Measurements from ENCODE around the gene PNLIPRP1.

The PNLIPRP1 gene

DNA sequence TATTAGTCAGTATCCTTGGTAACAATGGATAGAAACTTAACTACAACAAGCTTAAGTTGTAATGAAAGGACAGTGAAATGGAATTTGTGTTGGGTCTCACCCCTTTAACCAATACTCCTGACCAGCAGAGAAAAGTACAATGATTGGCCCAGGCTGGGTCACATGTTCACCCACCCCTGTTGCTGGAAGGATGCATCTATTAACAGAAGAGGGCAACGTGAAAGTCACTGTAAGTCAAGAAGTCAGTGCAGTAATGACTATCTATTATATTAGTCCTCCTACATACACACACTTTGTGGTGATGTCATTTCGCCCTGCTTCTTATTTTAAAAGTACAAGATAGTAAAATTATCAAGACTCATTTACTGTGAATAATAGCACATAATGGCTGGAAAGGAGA lies 46.2 kb downstream of the PNLIPRP1 start:
- no peak for ATAC-seq
- TF ChIP-seq ZFP3 (CRISPR knock-in tag; IDR thresholded peaks at IDR 0.05) (no peak), SNAI2 (CRISPR knock-in tag; IDR thresholded peaks at IDR 0.05) (no peak)

DNA sequence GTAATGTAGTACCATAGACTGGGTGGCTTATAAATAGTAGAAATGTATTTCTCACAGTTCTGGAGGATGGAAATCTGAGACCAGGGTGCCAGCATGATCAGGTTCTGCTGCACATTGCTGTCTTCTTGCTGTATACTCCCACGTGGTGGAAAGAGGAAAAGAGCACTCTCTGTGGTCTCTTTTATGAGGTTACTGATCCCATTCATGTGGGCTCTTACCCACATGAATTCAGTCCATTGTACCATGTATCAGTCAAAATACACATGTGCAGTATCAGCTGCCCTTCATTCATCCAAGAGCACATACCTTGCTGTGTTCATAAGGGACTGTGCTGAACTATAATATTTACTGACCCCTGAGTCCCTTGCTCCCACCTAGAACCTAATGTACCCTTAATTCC lies 47.1 kb downstream of the PNLIPRP1 start:
- no peak for ATAC-seq

DNA sequence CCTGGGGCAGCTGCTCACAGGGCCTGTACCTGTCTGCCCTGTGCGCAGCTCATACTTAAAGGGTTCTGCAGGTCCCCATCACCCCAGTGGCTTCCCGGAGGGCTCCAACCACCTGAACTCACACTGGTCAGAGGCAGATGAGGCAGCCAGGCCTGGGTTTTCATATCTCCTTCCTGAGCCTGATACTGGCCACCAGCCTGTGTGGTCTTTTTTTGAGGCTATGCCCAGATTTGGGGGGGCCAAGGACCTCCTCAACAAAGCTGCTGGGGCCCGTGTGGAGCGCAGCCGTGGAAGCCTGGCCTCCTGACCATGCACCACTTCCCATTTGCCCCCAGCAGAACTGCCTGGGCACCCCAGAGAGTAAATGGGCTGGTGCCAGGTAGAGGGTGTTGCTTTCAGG lies 55.7 kb downstream of the PNLIPRP1 start:
- TF ChIP-seq, protein P1, sequence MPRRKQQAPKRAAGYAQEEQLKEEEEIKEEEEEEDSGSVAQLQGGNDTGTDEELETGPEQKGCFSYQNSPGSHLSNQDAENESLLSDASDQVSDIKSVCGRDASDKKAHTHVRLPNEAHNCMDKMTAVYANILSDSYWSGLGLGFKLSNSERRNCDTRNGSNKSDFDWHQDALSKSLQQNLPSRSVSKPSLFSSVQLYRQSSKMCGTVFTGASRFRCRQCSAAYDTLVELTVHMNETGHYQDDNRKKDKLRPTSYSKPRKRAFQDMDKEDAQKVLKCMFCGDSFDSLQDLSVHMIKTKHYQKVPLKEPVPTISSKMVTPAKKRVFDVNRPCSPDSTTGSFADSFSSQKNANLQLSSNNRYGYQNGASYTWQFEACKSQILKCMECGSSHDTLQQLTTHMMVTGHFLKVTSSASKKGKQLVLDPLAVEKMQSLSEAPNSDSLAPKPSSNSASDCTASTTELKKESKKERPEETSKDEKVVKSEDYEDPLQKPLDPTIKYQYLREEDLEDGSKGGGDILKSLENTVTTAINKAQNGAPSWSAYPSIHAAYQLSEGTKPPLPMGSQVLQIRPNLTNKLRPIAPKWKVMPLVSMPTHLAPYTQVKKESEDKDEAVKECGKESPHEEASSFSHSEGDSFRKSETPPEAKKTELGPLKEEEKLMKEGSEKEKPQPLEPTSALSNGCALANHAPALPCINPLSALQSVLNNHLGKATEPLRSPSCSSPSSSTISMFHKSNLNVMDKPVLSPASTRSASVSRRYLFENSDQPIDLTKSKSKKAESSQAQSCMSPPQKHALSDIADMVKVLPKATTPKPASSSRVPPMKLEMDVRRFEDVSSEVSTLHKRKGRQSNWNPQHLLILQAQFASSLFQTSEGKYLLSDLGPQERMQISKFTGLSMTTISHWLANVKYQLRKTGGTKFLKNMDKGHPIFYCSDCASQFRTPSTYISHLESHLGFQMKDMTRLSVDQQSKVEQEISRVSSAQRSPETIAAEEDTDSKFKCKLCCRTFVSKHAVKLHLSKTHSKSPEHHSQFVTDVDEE (CRISPR knock-in tag; IDR thresholded peaks at IDR 0.05) = no peak
- TF ChIP-seq, protein P2, sequence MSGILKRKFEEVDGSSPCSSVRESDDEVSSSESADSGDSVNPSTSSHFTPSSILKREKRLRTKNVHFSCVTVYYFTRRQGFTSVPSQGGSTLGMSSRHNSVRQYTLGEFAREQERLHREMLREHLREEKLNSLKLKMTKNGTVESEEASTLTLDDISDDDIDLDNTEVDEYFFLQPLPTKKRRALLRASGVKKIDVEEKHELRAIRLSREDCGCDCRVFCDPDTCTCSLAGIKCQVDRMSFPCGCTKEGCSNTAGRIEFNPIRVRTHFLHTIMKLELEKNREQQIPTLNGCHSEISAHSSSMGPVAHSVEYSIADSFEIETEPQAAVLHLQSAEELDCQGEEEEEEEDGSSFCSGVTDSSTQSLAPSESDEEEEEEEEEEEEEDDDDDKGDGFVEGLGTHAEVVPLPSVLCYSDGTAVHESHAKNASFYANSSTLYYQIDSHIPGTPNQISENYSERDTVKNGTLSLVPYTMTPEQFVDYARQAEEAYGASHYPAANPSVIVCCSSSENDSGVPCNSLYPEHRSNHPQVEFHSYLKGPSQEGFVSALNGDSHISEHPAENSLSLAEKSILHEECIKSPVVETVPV (CRISPR knock-in tag; IDR thresholded peaks at IDR 0.05) = no peak
- TF ChIP-seq, protein P3, sequence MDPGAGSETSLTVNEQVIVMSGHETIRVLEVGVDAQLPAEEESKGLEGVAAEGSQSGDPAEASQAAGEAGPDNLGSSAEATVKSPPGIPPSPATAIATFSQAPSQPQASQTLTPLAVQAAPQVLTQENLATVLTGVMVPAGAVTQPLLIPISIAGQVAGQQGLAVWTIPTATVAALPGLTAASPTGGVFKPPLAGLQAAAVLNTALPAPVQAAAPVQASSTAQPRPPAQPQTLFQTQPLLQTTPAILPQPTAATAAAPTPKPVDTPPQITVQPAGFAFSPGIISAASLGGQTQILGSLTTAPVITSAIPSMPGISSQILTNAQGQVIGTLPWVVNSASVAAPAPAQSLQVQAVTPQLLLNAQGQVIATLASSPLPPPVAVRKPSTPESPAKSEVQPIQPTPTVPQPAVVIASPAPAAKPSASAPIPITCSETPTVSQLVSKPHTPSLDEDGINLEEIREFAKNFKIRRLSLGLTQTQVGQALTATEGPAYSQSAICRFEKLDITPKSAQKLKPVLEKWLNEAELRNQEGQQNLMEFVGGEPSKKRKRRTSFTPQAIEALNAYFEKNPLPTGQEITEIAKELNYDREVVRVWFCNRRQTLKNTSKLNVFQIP (CRISPR knock-in tag; IDR thresholded peaks at IDR 0.05; ENCODE audit: borderline replicate concordance, low read depth) = no peak
- TF ChIP-seq GLIS3 (CRISPR knock-in tag; IDR thresholded peaks at IDR 0.05) = no peak
- no peak for TF ChIP-seq BACH2 (CRISPR knock-in tag; IDR thresholded peaks at IDR 0.05; ENCODE audit: borderline replicate concordance)
- no peak for TF ChIP-seq SNAI2 (CRISPR knock-in tag; IDR thresholded peaks at IDR 0.05)
- TF ChIP-seq CSDC2 (CRISPR knock-in tag; IDR thresholded peaks at IDR 0.05) = no peak
- no peak for TF ChIP-seq ISL1 (CRISPR knock-in tag; IDR thresholded peaks at IDR 0.05)
- no peak for TF ChIP-seq PPARA (CRISPR knock-in tag; IDR thresholded peaks at IDR 0.05; ENCODE audit: borderline replicate concordance)
- TF ChIP-seq, protein P4, sequence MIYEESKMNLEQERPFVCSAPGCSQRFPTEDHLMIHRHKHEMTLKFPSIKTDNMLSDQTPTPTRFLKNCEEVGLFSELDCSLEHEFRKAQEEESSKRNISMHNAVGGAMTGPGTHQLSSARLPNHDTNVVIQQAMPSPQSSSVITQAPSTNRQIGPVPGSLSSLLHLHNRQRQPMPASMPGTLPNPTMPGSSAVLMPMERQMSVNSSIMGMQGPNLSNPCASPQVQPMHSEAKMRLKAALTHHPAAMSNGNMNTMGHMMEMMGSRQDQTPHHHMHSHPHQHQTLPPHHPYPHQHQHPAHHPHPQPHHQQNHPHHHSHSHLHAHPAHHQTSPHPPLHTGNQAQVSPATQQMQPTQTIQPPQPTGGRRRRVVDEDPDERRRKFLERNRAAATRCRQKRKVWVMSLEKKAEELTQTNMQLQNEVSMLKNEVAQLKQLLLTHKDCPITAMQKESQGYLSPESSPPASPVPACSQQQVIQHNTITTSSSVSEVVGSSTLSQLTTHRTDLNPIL (CRISPR knock-in tag; IDR thresholded peaks at IDR 0.05; ENCODE audit: low read depth) = no peak
- TF ChIP-seq ZFP3 (CRISPR knock-in tag; IDR thresholded peaks at IDR 0.05) = no peak
- TF ChIP-seq, protein P5, sequence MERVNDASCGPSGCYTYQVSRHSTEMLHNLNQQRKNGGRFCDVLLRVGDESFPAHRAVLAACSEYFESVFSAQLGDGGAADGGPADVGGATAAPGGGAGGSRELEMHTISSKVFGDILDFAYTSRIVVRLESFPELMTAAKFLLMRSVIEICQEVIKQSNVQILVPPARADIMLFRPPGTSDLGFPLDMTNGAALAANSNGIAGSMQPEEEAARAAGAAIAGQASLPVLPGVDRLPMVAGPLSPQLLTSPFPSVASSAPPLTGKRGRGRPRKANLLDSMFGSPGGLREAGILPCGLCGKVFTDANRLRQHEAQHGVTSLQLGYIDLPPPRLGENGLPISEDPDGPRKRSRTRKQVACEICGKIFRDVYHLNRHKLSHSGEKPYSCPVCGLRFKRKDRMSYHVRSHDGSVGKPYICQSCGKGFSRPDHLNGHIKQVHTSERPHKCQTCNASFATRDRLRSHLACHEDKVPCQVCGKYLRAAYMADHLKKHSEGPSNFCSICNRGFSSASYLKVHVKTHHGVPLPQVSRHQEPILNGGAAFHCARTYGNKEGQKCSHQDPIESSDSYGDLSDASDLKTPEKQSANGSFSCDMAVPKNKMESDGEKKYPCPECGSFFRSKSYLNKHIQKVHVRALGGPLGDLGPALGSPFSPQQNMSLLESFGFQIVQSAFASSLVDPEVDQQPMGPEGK (CRISPR knock-in tag; IDR thresholded peaks at IDR 0.05; ENCODE audit: borderline replicate concordance) = no peak
- TF ChIP-seq ZNF8 (CRISPR knock-in tag; IDR thresholded peaks at IDR 0.05) = no peak
- no peak for TF ChIP-seq ARNTL (CRISPR knock-in tag; IDR thresholded peaks at IDR 0.05; ENCODE audit: borderline replicate concordance, low read depth)
- no peak for TF ChIP-seq TOX (CRISPR knock-in tag; IDR thresholded peaks at IDR 0.05; ENCODE audit: borderline replicate concordance)
- no peak for TF ChIP-seq ZC3H10 (CRISPR knock-in tag; IDR thresholded peaks at IDR 0.05)
- TF ChIP-seq TCF4 (CRISPR knock-in tag; IDR thresholded peaks at IDR 0.05; ENCODE audit: borderline replicate concordance) = no peak
- no peak for TF ChIP-seq ZNF565 (CRISPR knock-in tag; conservative IDR thresholded peaks at IDR 0.05; ENCODE audit: low read depth)
- no peak for ATAC-seq

More for the DNA sequence above, 47.1 kb downstream of the PNLIPRP1 start:
- TF ChIP-seq ZNF8 (CRISPR knock-in tag; IDR thresholded peaks at IDR 0.05) (no peak), CSDC2 (CRISPR knock-in tag; IDR thresholded peaks at IDR 0.05) (no peak), ZC3H10 (CRISPR knock-in tag; IDR thresholded peaks at IDR 0.05) (no peak)
- TF ChIP-seq, protein P2 (CRISPR knock-in tag; IDR thresholded peaks at IDR 0.05) = no peak

Measured in SK-N-SH treated with all-trans-retinoic acid at 6 μM for 48 hours (cell line).